ENCODE results near the gene ABCC4.
"Not testable (repeated sequence)": the region's sequence is repeated elsewhere in the genome, so short reads cannot be mapped to it uniquely, and the experiment has no call there.

Gene ABCC4

GRCh38 chr13:95298971-95299621, 2.2 kb downstream of the ABCC4 start:
- peak; percentile 85 for DNase-seq (ENCODE audit: low read depth)

- no peak for DNase-seq (ENCODE audit: low read depth)
Observed at GRCh38 chr13:95298169-95298965, 2.9 kb downstream of the ABCC4 start.

- no peak for DNase-seq (ENCODE audit: low read depth)
Observed at GRCh38 chr13:95296326-95296925, 4.8 kb downstream of the ABCC4 start.

GRCh38 chr13:95295026-95295425, 6.2 kb downstream of the ABCC4 start:
- DNase-seq (ENCODE audit: low read depth) = no peak

- DNase-seq (ENCODE audit: low read depth) = no peak
Observed at GRCh38 chr13:95292622-95293021, 8.6 kb downstream of the ABCC4 start.

GRCh38 chr13:95289901-95290300, 11.3 kb downstream of the ABCC4 start:
- DNase-seq (ENCODE audit: low read depth) = not testable (repeated sequence)

GRCh38 chr13:95289020-95289444, 12.2 kb downstream of the ABCC4 start:
- DNase-seq (ENCODE audit: low read depth) = peak; percentile 25

GRCh38 chr13:95284436-95284835, 16.8 kb downstream of the ABCC4 start:
- no peak for DNase-seq (ENCODE audit: low read depth)

- DNase-seq (ENCODE audit: low read depth) = no peak
Observed at GRCh38 chr13:95279016-95279415, 22.2 kb downstream of the ABCC4 start.

GRCh38 chr13:95276037-95276505, 25.2 kb downstream of the ABCC4 start:
- no peak for DNase-seq (ENCODE audit: low read depth)

GRCh38 chr13:95275322-95276036, 25.8 kb downstream of the ABCC4 start:
- no peak for DNase-seq (ENCODE audit: low read depth)

GRCh38 chr13:95273592-95274132, 27.6 kb downstream of the ABCC4 start:
- DNase-seq (ENCODE audit: low read depth) = not testable (repeated sequence)

- DNase-seq (ENCODE audit: low read depth) = not testable (repeated sequence)
Observed at GRCh38 chr13:95272076-95272475, 29.2 kb downstream of the ABCC4 start.

GRCh38 chr13:95269756-95270155, 31.5 kb downstream of the ABCC4 start:
- DNase-seq (ENCODE audit: low read depth) = no peak

GRCh38 chr13:95268343-95269065, 32.7 kb downstream of the ABCC4 start:
- DNase-seq (ENCODE audit: low read depth) = not testable (repeated sequence)

- DNase-seq (ENCODE audit: low read depth) = peak; percentile 92
Observed at GRCh38 chr13:95267662-95268342, 33.4 kb downstream of the ABCC4 start.

GRCh38 chr13:95264225-95264624, 37.0 kb downstream of the ABCC4 start:
- DNase-seq (ENCODE audit: low read depth) = no peak

GRCh38 chr13:95262837-95263384, 38.3 kb downstream of the ABCC4 start:
- no peak for DNase-seq (ENCODE audit: low read depth)

- DNase-seq (ENCODE audit: low read depth) = no peak
Observed at GRCh38 chr13:95261956-95262355, 39.3 kb downstream of the ABCC4 start.

- DNase-seq (ENCODE audit: low read depth) = no peak
Observed at GRCh38 chr13:95260031-95260525, 41.2 kb downstream of the ABCC4 start.

Measured in iris pigment epithelial cell (primary cell).